Measurements from ENCODE around the gene SCN3A. TPM values are rescaled to one million over a fixed set of nuclear protein-coding genes. Genes with fewer than 3 reads are reported as not detected.

The SCN3A gene
- total and polyA plus RNA-seq, 10 of the 15 experiments (the other 5 are each of a cell fraction or from before 2014, with no cell fraction given) = 0.04 to 0.34 (median 0.06) TPM; not detected in 3

- no peaks in the 10 kb centered on the region for H3K27me3 ChIP-seq (replicated peaks in 1 of 2; ENCODE audit: control insufficient read depth in 2 of 2, insufficient read depth in 2 of 2, low read length in 1 of 2)
- WGBS (ENCODE audit: insufficient coverage, insufficient replicate concordance, low lambda C conversion rate, missing lambda C conversion rate) = 60% methylated on average over 9 of the region's 9 CpGs
- no peak overlapping the region for H2AFZ ChIP-seq (ENCODE audit: control insufficient read depth, low read depth, low read length)
- no peaks in the 10 kb centered on the region for H4K20me1 ChIP-seq (ENCODE audit: control insufficient read depth, insufficient read depth)
- H3K9me3 ChIP-seq (replicated peaks; ENCODE audit: control insufficient read depth, insufficient read depth, low read length) = no peaks in the 10 kb centered on the region; the same call in 2 of the 3 replicates
- BruUV-seq (replicated peaks) = no TSS peak
- CTCF ChIA-PET = interaction anchor here (1.2 kb wide), 1 partner anchor 84 kb away, joined by 3 read pairs; no protein-coding TSS in a partner anchor
- H3K4me3 ChIP-seq = no peak overlapping the region
- POLR2A ChIA-PET = no interaction called here
- FAIRE-seq (no peak), DNase-seq (ENCODE audit: low read depth, low spot score) (no peak), ATAC-seq (no peak)
- H3K27ac ChIP-seq (ENCODE audit: control insufficient read depth, insufficient read depth) = no peak overlapping the region
- in situ Hi-C loops (cut with MboI) (no loop called here), intact Hi-C loops (cut with micrococcal nuclease; ENCODE audit: unreplicated experiment) (no loop called here)
- H3K9ac ChIP-seq (ENCODE audit: control insufficient read depth, insufficient read depth, low read length) = no peak overlapping the region
- no peaks in the 10 kb centered on the region for H3K79me2 ChIP-seq (ENCODE audit: control insufficient read depth, insufficient read depth, low read length)
- no peak for TF ChIP-seq CBX5 (IDR thresholded peaks at IDR 0.05; ENCODE audit: low read depth)
- TF ChIP-seq IRF3 (IDR thresholded peaks at IDR 0.05) = no peak
- no peak for TF ChIP-seq IRF5 (IDR thresholded peaks at IDR 0.05; ENCODE audit: borderline replicate concordance)
- no peak for TF ChIP-seq YY1 (IDR thresholded peaks at IDR 0.05; ENCODE audit: low read depth, low read length)
- no peak for TF ChIP-seq JUNB (IDR thresholded peaks at IDR 0.05)
- TF ChIP-seq NRF1 (conservative IDR thresholded peaks at IDR 0.05; ENCODE audit: low read depth, low read length) = no peak
- TF ChIP-seq NR2F1 (conservative IDR thresholded peaks at IDR 0.05) = no peak
- no peak for TF ChIP-seq GABPA (IDR thresholded peaks at IDR 0.05; ENCODE audit: low read depth)
- TF ChIP-seq RB1 (IDR thresholded peaks at IDR 0.05; ENCODE audit: borderline replicate concordance) = no peak
- TF ChIP-seq RFX5 (IDR thresholded peaks at IDR 0.05; ENCODE audit: low read depth, low read length) = no peak
- TF ChIP-seq PKNOX1 (IDR thresholded peaks at IDR 0.05) = no peak
- TF ChIP-seq SMAD5 (IDR thresholded peaks at IDR 0.05; ENCODE audit: low read depth) = no peak
- TF ChIP-seq TARDBP (IDR thresholded peaks at IDR 0.05; ENCODE audit: borderline replicate concordance) = no peak
- no peak for TF ChIP-seq ZNF274 (IDR thresholded peaks at IDR 0.05; ENCODE audit: insufficient read depth, insufficient read length)
- no peak for TF ChIP-seq HDAC6 (IDR thresholded peaks at IDR 0.05; ENCODE audit: unreplicated experiment)
- no peak for TF ChIP-seq NR2C2 (IDR thresholded peaks at IDR 0.05; ENCODE audit: borderline replicate concordance, control insufficient read depth, insufficient read length, low read depth)
- no peak for TF ChIP-seq RUNX3 (IDR thresholded peaks at IDR 0.05; ENCODE audit: low read length)
- no peak for TF ChIP-seq WRNIP1 (IDR thresholded peaks at IDR 0.05; ENCODE audit: borderline replicate concordance, low read depth, low read length)
- no peak for TF ChIP-seq HDAC2 (IDR thresholded peaks at IDR 0.05)
- RAD21 ChIA-PET (ENCODE audit: unreplicated experiment) = no interaction called here
- SMC1A ChIA-PET (ENCODE audit: uncharacterized antibody, unreplicated experiment) = no interaction called here
- no peak overlapping the region for H3K4me2 ChIP-seq (ENCODE audit: control insufficient read depth, insufficient read depth)
- H3K4me1 ChIP-seq (ENCODE audit: control insufficient read depth, insufficient read depth, low read length) = no peaks in the 10 kb centered on the region
- no peaks in the 10 kb centered on the region for H3K36me3 ChIP-seq (ENCODE audit: control insufficient read depth in 2 of 2, insufficient read depth in 2 of 2, low read length in 1 of 2)
Measured at GRCh38 chr2:165070076-165070475, 133.8 kb downstream of the SCN3A start.
